WTC11 (cell line): Measurements from ENCODE around the gene MESP2. TPM values are rescaled to one million over a fixed set of nuclear protein-coding genes. Genes with fewer than 3 reads are reported as not detected.

ENCODE experiments used
- ATAC-seq: fragments of 200-7000 bp; cut with Tn5 transposase; 2 replicates; pipeline ENCODE4 v1.10.0; 2021; ENCODE audit warnings: mild to moderate bottlenecking, moderate library complexity
- CTCF ChIA-PET: fragments of 300-600 bp; sonication (Branson Sonifier 250); formaldehyde crosslinking; loops from one replicate; lab custom pipeline; 2021; ENCODE audit warnings: antibody characterized with exemption; lab: Charles Lee
- POLR2A ChIA-PET: fragments of 350-600 bp; sonication (Branson Sonifier 250); formaldehyde crosslinking; loops from one replicate; lab custom pipeline; 2021; ENCODE audit warnings: antibody characterized with exemption; lab: Charles Lee
- DNase-seq: peaks from one replicate; pipeline ENCODE4 v3.0.0; 2021; ENCODE audit warnings: low spot score
- H3K27ac Mint-ChIP-seq: 2 replicates; pipeline ENCODE4 v1.8.0; 2021; ENCODE audit warnings: mixed read lengths
- H3K27me3 Mint-ChIP-seq: 2 replicates; pipeline ENCODE4 v1.8.0; 2021; ENCODE audit warnings: low read depth, mild to moderate bottlenecking, moderate library complexity, mixed read lengths
- H3K36me3 Mint-ChIP-seq: 2 replicates; pipeline ENCODE4 v1.8.0; 2021; ENCODE audit warnings: mixed read lengths
- H3K4me1 Mint-ChIP-seq: 2 replicates; pipeline ENCODE4 v1.8.0; 2022; ENCODE audit warnings: mixed read lengths
- H3K4me3 Mint-ChIP-seq: 2 replicates; pipeline ENCODE4 v1.8.0; 2021; ENCODE audit warnings: mild to moderate bottlenecking, moderate library complexity, mixed read lengths
- H3K9me3 Mint-ChIP-seq: 2 replicates; pipeline ENCODE4 v1.8.0; 2021; ENCODE audit warnings: mixed read lengths
- ELF4 ChIP-seq: sonication (generic); formaldehyde crosslinking; IDR thresholded peaks from 2 replicates; pipeline ENCODE4 v1.8.1; 2022; ENCODE audit warnings: low read depth, mild to moderate bottlenecking, moderate library complexity, missing genetic modification reagents
- EMX1 ChIP-seq: fragments of 250-450 bp; sonication (Bioruptor Pico); IDR thresholded peaks from 2 replicates; pipeline ENCODE4 v1.8.0; 2021; ENCODE audit warnings: mild to moderate bottlenecking
- KAT7 ChIP-seq: sonication (generic); formaldehyde crosslinking; IDR thresholded peaks from 2 replicates; pipeline ENCODE4 v1.8.1; 2023; ENCODE audit warnings: missing genetic modification reagents, mild to moderate bottlenecking, borderline replicate concordance
- NFE2L1 ChIP-seq: sonication (generic); formaldehyde crosslinking; IDR thresholded peaks from 2 replicates; pipeline ENCODE4 v1.8.1; 2023; ENCODE audit warnings: missing genetic modification reagents
- NR1H2 ChIP-seq: sonication (generic); formaldehyde crosslinking; IDR thresholded peaks from 2 replicates; pipeline ENCODE4 v1.9.0; 2021; ENCODE audit warnings: mild to moderate bottlenecking, moderate library complexity, missing genetic modification reagents
- NR2C2 ChIP-seq: sonication (generic); formaldehyde crosslinking; IDR thresholded peaks from 2 replicates; pipeline ENCODE4 v1.8.0; 2022; ENCODE audit warnings: mild to moderate bottlenecking, missing genetic modification reagents
- OVOL2 ChIP-seq: fragments of 250-450 bp; sonication (Bioruptor Pico); IDR thresholded peaks from 2 replicates; pipeline ENCODE4 v1.9.0; 2021; ENCODE audit warnings: mild to moderate bottlenecking, borderline replicate concordance
- PRRX2 ChIP-seq: fragments of 250-450 bp; sonication (Bioruptor Pico); IDR thresholded peaks from 2 replicates; pipeline ENCODE4 v1.8.0; 2021; ENCODE audit warnings: mild to moderate bottlenecking
- SOX15 ChIP-seq: fragments of 250-450 bp; sonication (Bioruptor Pico); IDR thresholded peaks from 2 replicates; pipeline ENCODE4 v1.9.0; 2021; ENCODE audit warnings: mild to moderate bottlenecking
- TEAD4 ChIP-seq: sonication (generic); formaldehyde crosslinking; IDR thresholded peaks from 2 replicates; pipeline ENCODE4 v1.8.0; 2022; ENCODE audit warnings: mild to moderate bottlenecking, missing genetic modification reagents
- TP53 ChIP-seq: sonication (generic); formaldehyde crosslinking; IDR thresholded peaks from 2 replicates; pipeline ENCODE4 v1.8.1; 2023; ENCODE audit warnings: mild to moderate bottlenecking, missing genetic modification reagents
- ZNF219 ChIP-seq: sonication (generic); formaldehyde crosslinking; IDR thresholded peaks from 2 replicates; pipeline ENCODE4 v1.8.0; 2023; ENCODE audit warnings: missing genetic modification reagents, mild to moderate bottlenecking, borderline replicate concordance
- ZNF281 ChIP-seq: sonication (generic); formaldehyde crosslinking; IDR thresholded peaks from 2 replicates; pipeline ENCODE4 v1.8.0; 2023; ENCODE audit warnings: mild to moderate bottlenecking, missing genetic modification reagents
- ZNF317 ChIP-seq: sonication (generic); formaldehyde crosslinking; IDR thresholded peaks from 2 replicates; pipeline ENCODE4 v1.8.1; 2023; ENCODE audit warnings: low read depth, mild to moderate bottlenecking, moderate library complexity, missing genetic modification reagents, borderline replicate concordance
- total RNA-seq: library from RNA; stranded (reverse); gene quantifications from 3 replicates; pipeline ENCODE4 v1.2.3, GENCODE V29; 2021
- TF ChIP-seq, protein P1 (sequence below): sonication (generic); formaldehyde crosslinking; IDR thresholded peaks from 2 replicates; pipeline ENCODE4 v1.8.0; 2022; ENCODE audit warnings: missing genetic modification reagents
- TF ChIP-seq, protein P2 (sequence below): sonication (generic); formaldehyde crosslinking; IDR thresholded peaks from 2 replicates; pipeline ENCODE4 v1.8.0; 2022; ENCODE audit warnings: mild to moderate bottlenecking, missing genetic modification reagents
- TF ChIP-seq, protein P3 (sequence below): sonication (generic); formaldehyde crosslinking; IDR thresholded peaks from 2 replicates; pipeline ENCODE4 v1.8.0; 2023; ENCODE audit warnings: missing genetic modification reagents, mild to moderate bottlenecking, borderline replicate concordance
- TF ChIP-seq, protein P4 (sequence below): fragments of 250-450 bp; sonication (Bioruptor Pico); IDR thresholded peaks from 2 replicates; pipeline ENCODE4 v1.9.0; 2021; ENCODE audit warnings: moderate library complexity, mild to moderate bottlenecking, inconsistent platforms, borderline replicate concordance

Gene MESP2
- total RNA-seq, 1 experiment from 2014 or later, result 0.68 TPM

GRCh38 chr15:89758981-89759380, 17.2 kb upstream of the MESP2 start:
- H3K36me3 Mint-ChIP-seq, result no peaks in the 10 kb centered on the region
- ChIA-PET CTCF (interaction anchor here (0.5 to 3.4 kb wide), 6 partner anchors 9 to 383 kb away, joined by 3 to 214 read pairs (median 3); partner anchors contain the start of gene MESP1), POLR2A (no interaction called here)
- H3K9me3 Mint-ChIP-seq, result no peaks in the 10 kb centered on the region
- H3K27ac Mint-ChIP-seq, result no peak overlapping the region
- DNase-seq (no peak), ATAC-seq (no peak)
- peaks cover 16% of the 10 kb centered on the region for H3K27me3 Mint-ChIP-seq
- TF ChIP-seq ZNF281 (CRISPR knock-in tag), result no peak
- no peak for TF ChIP-seq TEAD4 (CRISPR knock-in tag)
- no peak for TF ChIP-seq NFE2L1
- TF ChIP-seq, protein P1, sequence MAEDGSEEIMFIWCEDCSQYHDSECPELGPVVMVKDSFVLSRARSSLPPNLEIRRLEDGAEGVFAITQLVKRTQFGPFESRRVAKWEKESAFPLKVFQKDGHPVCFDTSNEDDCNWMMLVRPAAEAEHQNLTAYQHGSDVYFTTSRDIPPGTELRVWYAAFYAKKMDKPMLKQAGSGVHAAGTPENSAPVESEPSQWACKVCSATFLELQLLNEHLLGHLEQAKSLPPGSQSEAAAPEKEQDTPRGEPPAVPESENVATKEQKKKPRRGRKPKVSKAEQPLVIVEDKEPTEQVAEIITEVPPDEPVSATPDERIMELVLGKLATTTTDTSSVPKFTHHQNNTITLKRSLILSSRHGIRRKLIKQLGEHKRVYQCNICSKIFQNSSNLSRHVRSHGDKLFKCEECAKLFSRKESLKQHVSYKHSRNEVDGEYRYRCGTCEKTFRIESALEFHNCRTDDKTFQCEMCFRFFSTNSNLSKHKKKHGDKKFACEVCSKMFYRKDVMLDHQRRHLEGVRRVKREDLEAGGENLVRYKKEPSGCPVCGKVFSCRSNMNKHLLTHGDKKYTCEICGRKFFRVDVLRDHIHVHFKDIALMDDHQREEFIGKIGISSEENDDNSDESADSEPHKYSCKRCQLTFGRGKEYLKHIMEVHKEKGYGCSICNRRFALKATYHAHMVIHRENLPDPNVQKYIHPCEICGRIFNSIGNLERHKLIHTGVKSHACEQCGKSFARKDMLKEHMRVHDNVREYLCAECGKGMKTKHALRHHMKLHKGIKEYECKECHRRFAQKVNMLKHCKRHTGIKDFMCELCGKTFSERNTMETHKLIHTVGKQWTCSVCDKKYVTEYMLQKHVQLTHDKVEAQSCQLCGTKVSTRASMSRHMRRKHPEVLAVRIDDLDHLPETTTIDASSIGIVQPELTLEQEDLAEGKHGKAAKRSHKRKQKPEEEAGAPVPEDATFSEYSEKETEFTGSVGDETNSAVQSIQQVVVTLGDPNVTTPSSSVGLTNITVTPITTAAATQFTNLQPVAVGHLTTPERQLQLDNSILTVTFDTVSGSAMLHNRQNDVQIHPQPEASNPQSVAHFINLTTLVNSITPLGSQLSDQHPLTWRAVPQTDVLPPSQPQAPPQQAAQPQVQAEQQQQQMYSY (CRISPR knock-in tag), result no peak
- no peak for TF ChIP-seq OVOL2
- TF ChIP-seq, protein P2, sequence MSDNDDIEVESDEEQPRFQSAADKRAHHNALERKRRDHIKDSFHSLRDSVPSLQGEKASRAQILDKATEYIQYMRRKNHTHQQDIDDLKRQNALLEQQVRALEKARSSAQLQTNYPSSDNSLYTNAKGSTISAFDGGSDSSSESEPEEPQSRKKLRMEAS (CRISPR knock-in tag), result no peak
- TF ChIP-seq KAT7 (CRISPR knock-in tag), result no peak
- TF ChIP-seq TP53 (CRISPR knock-in tag), result no peak
- no peak for TF ChIP-seq ZNF317 (CRISPR knock-in tag)
- TF ChIP-seq, protein P3, sequence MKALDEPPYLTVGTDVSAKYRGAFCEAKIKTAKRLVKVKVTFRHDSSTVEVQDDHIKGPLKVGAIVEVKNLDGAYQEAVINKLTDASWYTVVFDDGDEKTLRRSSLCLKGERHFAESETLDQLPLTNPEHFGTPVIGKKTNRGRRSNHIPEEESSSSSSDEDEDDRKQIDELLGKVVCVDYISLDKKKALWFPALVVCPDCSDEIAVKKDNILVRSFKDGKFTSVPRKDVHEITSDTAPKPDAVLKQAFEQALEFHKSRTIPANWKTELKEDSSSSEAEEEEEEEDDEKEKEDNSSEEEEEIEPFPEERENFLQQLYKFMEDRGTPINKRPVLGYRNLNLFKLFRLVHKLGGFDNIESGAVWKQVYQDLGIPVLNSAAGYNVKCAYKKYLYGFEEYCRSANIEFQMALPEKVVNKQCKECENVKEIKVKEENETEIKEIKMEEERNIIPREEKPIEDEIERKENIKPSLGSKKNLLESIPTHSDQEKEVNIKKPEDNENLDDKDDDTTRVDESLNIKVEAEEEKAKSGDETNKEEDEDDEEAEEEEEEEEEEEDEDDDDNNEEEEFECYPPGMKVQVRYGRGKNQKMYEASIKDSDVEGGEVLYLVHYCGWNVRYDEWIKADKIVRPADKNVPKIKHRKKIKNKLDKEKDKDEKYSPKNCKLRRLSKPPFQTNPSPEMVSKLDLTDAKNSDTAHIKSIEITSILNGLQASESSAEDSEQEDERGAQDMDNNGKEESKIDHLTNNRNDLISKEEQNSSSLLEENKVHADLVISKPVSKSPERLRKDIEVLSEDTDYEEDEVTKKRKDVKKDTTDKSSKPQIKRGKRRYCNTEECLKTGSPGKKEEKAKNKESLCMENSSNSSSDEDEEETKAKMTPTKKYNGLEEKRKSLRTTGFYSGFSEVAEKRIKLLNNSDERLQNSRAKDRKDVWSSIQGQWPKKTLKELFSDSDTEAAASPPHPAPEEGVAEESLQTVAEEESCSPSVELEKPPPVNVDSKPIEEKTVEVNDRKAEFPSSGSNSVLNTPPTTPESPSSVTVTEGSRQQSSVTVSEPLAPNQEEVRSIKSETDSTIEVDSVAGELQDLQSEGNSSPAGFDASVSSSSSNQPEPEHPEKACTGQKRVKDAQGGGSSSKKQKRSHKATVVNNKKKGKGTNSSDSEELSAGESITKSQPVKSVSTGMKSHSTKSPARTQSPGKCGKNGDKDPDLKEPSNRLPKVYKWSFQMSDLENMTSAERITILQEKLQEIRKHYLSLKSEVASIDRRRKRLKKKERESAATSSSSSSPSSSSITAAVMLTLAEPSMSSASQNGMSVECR (CRISPR knock-in tag), result no peak
- no peak for TF ChIP-seq SOX15
- peaks cover 13% of the 10 kb centered on the region for H3K4me1 Mint-ChIP-seq
- no peak overlapping the region for H3K4me3 Mint-ChIP-seq

DNA sequence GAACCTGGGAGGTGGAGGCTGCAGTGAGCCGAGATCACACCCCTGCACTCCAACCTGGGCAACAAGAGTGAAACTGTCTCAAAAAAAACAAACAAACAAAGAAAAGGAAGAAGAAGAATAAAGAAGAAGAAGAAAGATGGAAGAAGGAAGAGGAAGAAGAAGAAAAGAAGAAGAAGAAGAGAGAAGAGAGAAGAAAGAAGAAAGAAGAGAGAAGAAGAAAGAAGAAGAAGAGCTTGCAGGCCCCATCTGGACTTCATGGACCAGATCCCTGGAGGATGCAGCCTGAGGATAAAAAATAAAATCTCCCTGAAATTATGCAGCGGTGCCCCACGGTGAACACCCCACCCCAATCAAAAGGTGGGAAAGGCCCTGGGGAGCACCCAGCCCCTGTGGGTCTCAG, 16.3 kb upstream of the MESP2 start:
- Mint-ChIP-seq H3K36me3 (no peaks in the 10 kb centered on the region), H3K4me3 (no peak overlapping the region), H3K4me1 (peaks cover 13% of the 10 kb centered on the region), H3K27ac (no peak overlapping the region), H3K27me3 (peaks cover 11% of the 10 kb centered on the region), H3K9me3 (no peaks in the 10 kb centered on the region)
- POLR2A ChIA-PET, result interaction anchor here (1.5 kb wide), 1 partner anchor 10 kb away, joined by 4 read pairs; no protein-coding TSS in a partner anchor
- ATAC-seq, result no peak
- TF ChIP-seq ELF4 (CRISPR knock-in tag) (no peak), EMX1 (CRISPR knock-in tag) (no peak), NR2C2 (no peak), ZNF219 (no peak), TEAD4 (CRISPR knock-in tag) (no peak), PRRX2 (CRISPR knock-in tag) (no peak), NR1H2 (CRISPR knock-in tag) (no peak)
- TF ChIP-seq, protein P4, sequence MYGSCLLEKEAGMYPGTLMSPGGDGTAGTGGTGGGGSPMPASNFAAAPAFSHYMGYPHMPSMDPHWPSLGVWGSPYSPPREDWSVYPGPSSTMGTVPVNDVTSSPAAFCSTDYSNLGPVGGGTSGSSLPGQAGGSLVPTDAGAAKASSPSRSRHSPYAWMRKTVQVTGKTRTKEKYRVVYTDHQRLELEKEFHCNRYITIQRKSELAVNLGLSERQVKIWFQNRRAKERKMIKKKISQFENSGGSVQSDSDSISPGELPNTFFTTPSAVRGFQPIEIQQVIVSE (CRISPR knock-in tag), result no peak
- CTCF ChIA-PET, result interaction anchor here (0.9 to 3.9 kb wide), 25 partner anchors 10 to 343 kb away, joined by 3 to 214 read pairs (median 10); partner anchors contain the start of genes ANPEP, AP3S2, IDH2 and MESP1
- DNase-seq, result no peak
